Memory B cell (primary cell): ENCODE data around the gene C7orf57.

ENCODE experiments used
- ATAC-seq: fragments of 150-1000 bp; cut with Tn5 transposase; 2 replicates; pipeline ENCODE4 v1.10.0; 2021; ENCODE audit warnings: low read depth, mild to moderate bottlenecking, moderate library complexity
- DNase-seq, 2 donors: peaks; one replicate each; pipeline ENCODE4 v3.0.0; 2022; ENCODE audit warnings: low spot score in 2 of 2
- H3K27ac Mint-ChIP-seq: one replicate; pipeline ENCODE4 v1.8.0; 2022; ENCODE audit warnings: mild to moderate bottlenecking, moderate library complexity, mixed read lengths
- H3K27me3 Mint-ChIP-seq: one replicate; pipeline ENCODE4 v1.8.0; 2022; ENCODE audit warnings: mixed read lengths
- H3K36me3 Mint-ChIP-seq: one replicate; pipeline ENCODE4 v1.8.0; 2022; ENCODE audit warnings: mild to moderate bottlenecking, mixed read lengths
- H3K4me1 Mint-ChIP-seq: one replicate; pipeline ENCODE4 v1.8.0; 2022; ENCODE audit warnings: mixed read lengths
- H3K4me3 Mint-ChIP-seq: one replicate; pipeline ENCODE4 v1.8.0; 2022; ENCODE audit warnings: mild to moderate bottlenecking, moderate library complexity, mixed read lengths
- H3K9me3 Mint-ChIP-seq: one replicate; pipeline ENCODE4 v1.8.0; 2022; ENCODE audit warnings: mixed read lengths

Gene C7orf57

DNA sequence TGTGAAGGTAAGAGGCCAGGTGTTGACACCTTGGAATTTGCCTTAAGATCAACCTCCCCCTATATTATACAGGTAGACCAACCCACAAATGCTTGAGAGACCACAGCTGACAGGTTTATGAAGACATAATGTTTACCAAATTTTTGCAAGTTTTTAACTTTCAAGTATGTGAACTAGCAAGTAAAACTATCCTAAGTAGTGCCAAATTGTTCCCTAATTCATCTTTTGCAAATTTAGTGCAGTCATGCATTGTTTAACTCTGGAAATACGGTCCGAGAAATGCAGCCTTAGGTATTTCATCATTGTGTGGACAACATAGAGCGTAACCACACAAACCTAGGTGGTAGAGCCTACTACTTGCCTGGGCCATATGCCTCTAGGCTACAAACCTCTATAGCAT lies 64.4 kb downstream of the C7orf57 start:
- Mint-ChIP-seq H3K4me3 (no peak overlapping the region), H3K27me3 (no peaks in the 10 kb centered on the region), H3K27ac (no peak overlapping the region), H3K36me3 (peaks cover 21% of the 10 kb centered on the region), H3K9me3 (no peaks in the 10 kb centered on the region), H3K4me1 (no peaks in the 10 kb centered on the region)
- ATAC-seq = no peak
- no peak for DNase-seq

GRCh38 chr7:48101352-48101751 lies 66.0 kb downstream of the C7orf57 start:
- H3K27ac Mint-ChIP-seq = no peak overlapping the region
- no peaks in the 10 kb centered on the region for H3K9me3 Mint-ChIP-seq
- no peak for DNase-seq
- no peak for ATAC-seq
- no peaks in the 10 kb centered on the region for H3K4me1 Mint-ChIP-seq
- H3K4me3 Mint-ChIP-seq = no peak overlapping the region
- peaks cover 21% of the 10 kb centered on the region for H3K36me3 Mint-ChIP-seq
- H3K27me3 Mint-ChIP-seq = no peaks in the 10 kb centered on the region

- Mint-ChIP-seq H3K36me3 (peaks cover 21% of the 10 kb centered on the region), H3K9me3 (no peaks in the 10 kb centered on the region), H3K27me3 (no peaks in the 10 kb centered on the region), H3K4me3 (no peak overlapping the region), H3K27ac (no peak overlapping the region), H3K4me1 (no peaks in the 10 kb centered on the region)
- DNase-seq (no peak), ATAC-seq (no peak)
Measured at GRCh38 chr7:48101968-48102367, 66.6 kb downstream of the C7orf57 start.

DNA sequence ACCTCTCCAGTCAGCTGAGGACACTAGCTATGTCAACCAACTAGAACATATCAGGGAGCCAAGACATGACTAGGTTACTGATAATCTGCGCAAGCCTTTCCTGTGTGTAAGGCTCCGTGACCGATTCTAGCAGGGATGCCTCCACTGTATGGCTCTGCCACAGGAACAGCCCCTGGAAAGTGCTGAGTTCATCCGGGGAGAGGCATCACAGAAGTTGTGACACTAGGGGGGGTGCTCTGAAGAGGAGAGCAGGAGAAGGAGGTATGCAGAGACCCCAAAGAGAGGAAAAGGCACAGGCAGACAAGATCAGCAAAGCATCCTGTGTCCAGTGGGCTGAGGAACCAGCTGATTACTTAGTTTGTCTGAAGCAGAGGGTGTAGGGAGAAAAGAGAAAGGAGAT lies 67.2 kb downstream of the C7orf57 start:
- peaks cover 23% of the 10 kb centered on the region for H3K36me3 Mint-ChIP-seq

DNA sequence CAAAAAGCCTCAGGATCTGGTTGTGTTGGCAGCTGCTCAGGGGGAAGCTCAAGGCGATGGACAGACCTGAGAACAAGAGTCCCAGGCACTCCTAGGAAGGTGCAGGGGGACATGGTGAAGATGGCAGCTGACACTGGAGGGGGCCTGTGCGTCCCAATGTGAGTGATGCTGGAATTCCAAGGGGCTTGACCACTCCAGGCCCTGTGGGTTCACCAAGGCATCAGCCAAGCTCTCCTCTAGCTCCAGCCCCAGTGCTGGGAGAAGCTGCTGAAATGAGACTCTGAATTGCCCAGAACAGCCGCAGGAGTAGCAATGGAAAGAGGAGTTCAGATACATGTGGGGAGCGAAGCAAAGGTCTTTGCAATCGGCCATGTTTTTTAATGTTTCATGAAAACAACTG lies 69.7 kb downstream of the C7orf57 start:
- peaks cover 19% of the 10 kb centered on the region for H3K36me3 Mint-ChIP-seq
- H3K4me3 Mint-ChIP-seq = no peak overlapping the region
- H3K27me3 Mint-ChIP-seq = no peaks in the 10 kb centered on the region
- DNase-seq (no peak), ATAC-seq (no peak)
- no peaks in the 10 kb centered on the region for H3K9me3 Mint-ChIP-seq
- peaks cover under 1% of the 10 kb centered on the region for H3K4me1 Mint-ChIP-seq
- no peak overlapping the region for H3K27ac Mint-ChIP-seq

More for the DNA sequence above, 67.2 kb downstream of the C7orf57 start:
- Mint-ChIP-seq H3K27me3 (no peaks in the 10 kb centered on the region), H3K9me3 (no peaks in the 10 kb centered on the region), H3K27ac (no peak overlapping the region), H3K4me3 (no peak overlapping the region), H3K4me1 (no peaks in the 10 kb centered on the region)
- ATAC-seq (no peak), DNase-seq (no peak)

GRCh38 chr7:48106906-48107659 lies 71.7 kb downstream of the C7orf57 start:
- DNase-seq = no peak
- peaks cover 4% of the 10 kb centered on the region for H3K4me1 Mint-ChIP-seq
- peaks cover 3% of the 10 kb centered on the region for H3K27me3 Mint-ChIP-seq
- H3K36me3 Mint-ChIP-seq = peaks cover 17% of the 10 kb centered on the region
- no peak for ATAC-seq
- H3K9me3 Mint-ChIP-seq = no peaks in the 10 kb centered on the region
- no peak overlapping the region for H3K4me3 Mint-ChIP-seq
- no peak overlapping the region for H3K27ac Mint-ChIP-seq

DNA sequence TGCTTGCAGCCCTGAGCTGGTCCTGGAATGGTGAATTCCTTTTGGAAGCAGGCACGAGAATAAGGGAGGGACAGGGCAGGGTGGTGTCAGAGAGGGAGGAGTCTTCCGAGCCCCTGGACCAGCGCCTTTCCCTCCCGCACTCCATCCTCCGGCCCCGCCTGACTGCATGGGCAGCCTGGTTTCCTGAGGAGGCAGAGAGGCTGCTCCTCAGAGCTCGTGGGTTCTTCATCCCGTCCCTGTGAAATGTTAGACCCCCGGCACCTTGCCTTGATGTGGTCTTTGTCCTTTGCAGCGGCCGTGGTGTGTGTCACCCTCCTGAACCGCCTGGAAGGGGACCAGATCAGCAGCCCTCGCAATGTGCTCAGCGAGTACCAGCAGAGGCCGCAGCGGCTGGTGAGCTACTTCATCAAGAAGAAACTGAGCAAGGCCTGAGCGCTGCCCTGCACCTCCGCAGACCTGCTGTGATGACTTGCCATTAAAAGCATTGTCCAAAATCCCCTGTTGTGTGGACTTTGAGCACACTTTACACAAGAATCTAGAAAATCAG lies 72.7 kb downstream of the C7orf57 start:
- peaks cover 13% of the 10 kb centered on the region for H3K36me3 Mint-ChIP-seq
- no peak for ATAC-seq
- no peak overlapping the region for H3K27ac Mint-ChIP-seq
- no peak for DNase-seq
- peaks cover 4% of the 10 kb centered on the region for H3K4me1 Mint-ChIP-seq
- H3K9me3 Mint-ChIP-seq = no peaks in the 10 kb centered on the region
- H3K27me3 Mint-ChIP-seq = peaks cover 3% of the 10 kb centered on the region
- H3K4me3 Mint-ChIP-seq = no peak overlapping the region

GRCh38 chr7:48108959-48109847 lies 73.9 kb downstream of the C7orf57 start:
- Mint-ChIP-seq H3K27ac (no peak overlapping the region), H3K36me3 (peaks cover 10% of the 10 kb centered on the region)

DNA sequence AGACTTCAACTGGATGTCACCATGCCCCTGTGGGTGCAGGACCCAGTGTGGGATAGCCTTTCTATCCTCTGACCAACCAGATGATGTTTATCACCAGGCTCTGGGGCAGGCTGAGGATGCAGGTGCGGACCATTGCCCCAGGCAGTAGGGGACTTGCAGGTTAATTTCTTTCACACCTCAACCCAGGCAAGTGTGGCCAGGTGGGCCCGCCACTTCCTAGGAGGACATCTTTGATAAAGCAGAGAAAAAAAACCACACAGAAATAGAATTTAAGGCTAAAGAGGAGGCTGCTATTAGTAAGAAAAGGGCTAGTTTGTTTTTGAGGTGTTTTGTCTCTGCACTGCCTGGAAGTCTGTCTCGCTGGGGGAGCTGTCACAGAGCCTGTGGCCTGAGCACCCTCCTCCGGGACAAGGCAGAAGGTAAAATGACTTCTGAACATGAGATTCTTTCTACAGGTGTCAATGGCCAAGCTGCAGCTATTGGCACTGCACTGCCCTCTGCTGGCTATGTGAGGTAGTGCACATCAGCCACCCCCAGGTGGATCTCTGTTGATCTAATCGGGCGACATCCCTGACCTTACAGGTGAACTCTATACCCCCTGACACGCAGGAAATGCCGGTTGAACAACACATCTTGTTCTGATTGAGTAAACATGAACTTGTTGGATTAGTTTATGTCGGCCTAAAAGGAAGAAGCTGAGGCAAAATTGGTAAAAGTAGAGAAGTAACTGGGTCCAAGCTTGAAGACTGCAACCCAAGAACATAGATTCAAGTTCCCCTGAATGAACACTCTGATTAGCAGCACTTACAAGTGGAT lies 74.7 kb downstream of the C7orf57 start:
- no peak overlapping the region for H3K27ac Mint-ChIP-seq
- H3K4me3 Mint-ChIP-seq = no peak overlapping the region
- H3K4me1 Mint-ChIP-seq = peaks cover 4% of the 10 kb centered on the region

More at GRCh38 chr7:48108959-48109847, 73.9 kb downstream of the C7orf57 start:
- H3K9me3 Mint-ChIP-seq = no peaks in the 10 kb centered on the region
- H3K4me1 Mint-ChIP-seq = peaks cover 4% of the 10 kb centered on the region
- H3K4me3 Mint-ChIP-seq = no peak overlapping the region
- H3K27me3 Mint-ChIP-seq = peaks cover 3% of the 10 kb centered on the region
- no peak for DNase-seq
- no peak for ATAC-seq

GRCh38 chr7:48110868-48111267 lies 75.5 kb downstream of the C7orf57 start:
- Mint-ChIP-seq H3K27me3 (peaks cover 5% of the 10 kb centered on the region), H3K9me3 (no peaks in the 10 kb centered on the region), H3K4me1 (peaks cover 4% of the 10 kb centered on the region), H3K27ac (no peak overlapping the region), H3K36me3 (peaks cover 2% of the 10 kb centered on the region), H3K4me3 (no peak overlapping the region)
- no peak for ATAC-seq
- no peak for DNase-seq

More for the DNA sequence above, 74.7 kb downstream of the C7orf57 start:
- H3K9me3 Mint-ChIP-seq = no peaks in the 10 kb centered on the region
- H3K36me3 Mint-ChIP-seq = peaks cover 3% of the 10 kb centered on the region
- peak; percentile 89 to 92 for DNase-seq
- H3K27me3 Mint-ChIP-seq = peaks cover 5% of the 10 kb centered on the region
- peak; percentile 93 for ATAC-seq
